GM21423 (cell line): ENCODE measurements around the gene PSMA7.
A peak's percentile ranks its signal among the peaks of the same experiment; 100 is the strongest.

Experiments used
- ATAC-seq: cut with Tn5 transposase; IDR thresholded peaks from one replicate; pipeline ENCODE4 v1.9.1; 2021; ENCODE audit warnings: mild to moderate bottlenecking, moderate library complexity; ENCODE audit not compliant: unreplicated experiment

PSMA7 gene

GRCh38 chr20:62138204-62138543 is 5.0 kb downstream of the PSMA7 start:
- ATAC-seq: no peak

GRCh38 chr20:62137478-62138203 is 5.6 kb downstream of the PSMA7 start:
- ATAC-seq: no peak

- no peak for ATAC-seq
Measured at GRCh38 chr20:62137092-62137384, 6.2 kb downstream of the PSMA7 start.

- ATAC-seq: no peak
Measured at GRCh38 chr20:62136283-62137091, 6.7 kb downstream of the PSMA7 start.

- ATAC-seq: no peak
Measured at GRCh38 chr20:62135573-62136266, 7.5 kb downstream of the PSMA7 start.

GRCh38 chr20:62134735-62135231 is 8.4 kb downstream of the PSMA7 start:
- no peak for ATAC-seq

- ATAC-seq: no peak
Measured at GRCh38 chr20:62133864-62134263, 9.3 kb downstream of the PSMA7 start.

- no peak for ATAC-seq
Measured at GRCh38 chr20:62133051-62133845, 9.9 kb downstream of the PSMA7 start.

- ATAC-seq: no peak
Measured at GRCh38 chr20:62132421-62132820, 10.8 kb downstream of the PSMA7 start.

- ATAC-seq: no peak
Measured at GRCh38 chr20:62131560-62132320, 11.5 kb downstream of the PSMA7 start.

- ATAC-seq: no peak
Measured at GRCh38 chr20:62129731-62130531, 13.3 kb downstream of the PSMA7 start.

GRCh38 chr20:62128502-62128901 is 14.7 kb downstream of the PSMA7 start:
- no peak for ATAC-seq

- no peak for ATAC-seq
Measured at GRCh38 chr20:62127799-62128198, 15.4 kb downstream of the PSMA7 start.

GRCh38 chr20:62126141-62126540 is 17.1 kb downstream of the PSMA7 start:
- ATAC-seq: no peak

GRCh38 chr20:62123450-62124118 is 19.6 kb downstream of the PSMA7 start:
- no peak for ATAC-seq

GRCh38 chr20:62122654-62123449 is 20.3 kb downstream of the PSMA7 start:
- peak; percentile 10 for ATAC-seq

GRCh38 chr20:62121776-62122653 is 21.2 kb downstream of the PSMA7 start, which contains the start of gene LSM14B:
LSM14B (plus strand) TSS chr20:62122475; CDS start chr20:62122667, 192 bp downstream.
- ATAC-seq: peak; percentile 78
